GM12865 (cell line): ENCODE measurements around the gene NISCH.

Source experiments
- DNase-seq: peaks from one replicate; pipeline ENCODE4 v3.0.0; 2010; ENCODE audit warnings: low read depth
- H3K4me3 ChIP-seq: 2 replicates; pipeline ENCODE4 v1.5.1; 2011; ENCODE audit warnings: mild to moderate bottlenecking, low read depth, low read length, control low read depth
- CTCF ChIP-seq: IDR thresholded peaks from 2 replicates; pipeline ENCODE4 v1.5.1; 2011; ENCODE audit warnings: low read length, control low read depth, low read depth, inconsistent platforms; ENCODE audit not compliant: insufficient read depth; ENCODE audit errors: missing control alignments

Gene NISCH

GRCh38 chr3:52430416-52430810, 25.0 kb upstream of the NISCH start:
- TF ChIP-seq CTCF: no peak
- H3K4me3 ChIP-seq: no peak overlapping the region
- DNase-seq: no peak

GRCh38 chr3:52431459-52432223, 23.8 kb upstream of the NISCH start:
- H3K4me3 ChIP-seq: no peak overlapping the region
- no peak for TF ChIP-seq CTCF
- no peak for DNase-seq

GRCh38 chr3:52432225-52432624, 23.2 kb upstream of the NISCH start:
- H3K4me3 ChIP-seq: no peak overlapping the region
- TF ChIP-seq CTCF: no peak
- DNase-seq: no peak

GRCh38 chr3:52432691-52433141, 22.7 kb upstream of the NISCH start:
- no peak for DNase-seq
- no peak for TF ChIP-seq CTCF
- H3K4me3 ChIP-seq: no peak overlapping the region

- TF ChIP-seq CTCF: no peak
- no peak overlapping the region for H3K4me3 ChIP-seq
- no peak for DNase-seq
These were observed 21.9 kb upstream of the NISCH start for GRCh38 chr3:52433328-52433995.

GRCh38 chr3:52433996-52434479, 21.4 kb upstream of the NISCH start:
- no peak for TF ChIP-seq CTCF
- no peak for DNase-seq
- no peak overlapping the region for H3K4me3 ChIP-seq
